Caco-2 (cell line): ENCODE data around the gene CITED1. TPM values are rescaled to one million over a fixed set of nuclear protein-coding genes. Genes with fewer than 3 reads are reported as not detected.

Experiments
- BruUV-seq: library from RNA; stranded (reverse); fragments of 400-500 nt; replicated peaks from 2 replicates; lab custom pipeline; 2021; lab: Mats Ljungman, UMichigan
- CTCF ChIA-PET: fragments of 300-600 bp; sonication (Branson Sonifier 250); formaldehyde crosslinking; loops from one replicate; lab custom pipeline; 2022; ENCODE audit warnings: antibody characterized with exemption; lab: Charles Lee
- POLR2A ChIA-PET: fragments of 300-600 bp; sonication (Branson Sonifier 250); formaldehyde crosslinking; loops from one replicate; lab custom pipeline; 2022; ENCODE audit warnings: antibody characterized with exemption; lab: Charles Lee
- DNase-seq, 2 experiments: peaks; one replicate each; pipeline versions ENCODE4 v3.0.0 to v3.0.0-alpha.2; 2020 to 2022
- H3K27me3 ChIP-seq: replicated peaks from 2 replicates; pipeline ENCODE4 v1.6.0; 2011; ENCODE audit warnings: low read length; ENCODE audit not compliant: control insufficient read depth, insufficient read depth
- H3K36me3 ChIP-seq: 2 replicates; pipeline ENCODE4 v1.5.1; 2011; ENCODE audit warnings: low read length; ENCODE audit not compliant: control insufficient read depth, insufficient read depth
- H3K4me1 ChIP-seq: fragments of 250-450 bp; sonication (Bioruptor Pico); 2 replicates; pipeline ENCODE4 v1.5.1; 2020; ENCODE audit warnings: mild to moderate bottlenecking
- H3K4me3 ChIP-seq: 2 replicates; pipeline ENCODE4 v1.5.1; 2011; ENCODE audit warnings: low read depth, mild to moderate bottlenecking, control low read depth, low read length
- H3K9me3 ChIP-seq: fragments of 250-450 bp; sonication (Bioruptor Pico); 2 replicates; pipeline ENCODE4 v1.5.1; 2020; ENCODE audit warnings: mild to moderate bottlenecking, moderate library complexity
- H3K27ac Mint-ChIP-seq: one replicate; pipeline ENCODE4 v1.8.0; 2022; ENCODE audit warnings: mixed read lengths; ENCODE audit not compliant: unreplicated experiment
- H3K27me3 Mint-ChIP-seq: one replicate; pipeline ENCODE4 v1.8.0; 2022; ENCODE audit warnings: mixed read lengths; ENCODE audit not compliant: insufficient read depth, unreplicated experiment
- H3K36me3 Mint-ChIP-seq: one replicate; pipeline ENCODE4 v1.8.0; 2022; ENCODE audit warnings: mild to moderate bottlenecking, mixed read lengths; ENCODE audit not compliant: insufficient read depth, unreplicated experiment
- H3K4me1 Mint-ChIP-seq: one replicate; pipeline ENCODE4 v1.8.0; 2022; ENCODE audit warnings: low read depth, mixed read lengths; ENCODE audit not compliant: unreplicated experiment
- H3K4me3 Mint-ChIP-seq: one replicate; pipeline ENCODE4 v1.8.0; 2022; ENCODE audit warnings: mild to moderate bottlenecking, moderate library complexity, mixed read lengths; ENCODE audit not compliant: unreplicated experiment
- H3K9me3 Mint-ChIP-seq: one replicate; pipeline ENCODE4 v1.8.0; 2022; ENCODE audit warnings: mixed read lengths; ENCODE audit not compliant: unreplicated experiment
- CTCF ChIP-seq, 2 experiments: fragments of 200-600 bp in 1 of 2; IDR thresholded peaks; 1 replicate in 1 of 2; 2 replicates in 1 of 2; pipeline versions ENCODE4 v1.5.1 to v1.8.0; 2011 to 2022; ENCODE audit warnings: antibody characterized with exemption in 1 of 2, control low read depth in 1 of 2, inconsistent platforms in 1 of 2, low read depth in 1 of 2, low read length in 1 of 2, mild to moderate bottlenecking in 1 of 2, moderate library complexity in 1 of 2; ENCODE audit not compliant: insufficient read depth in 1 of 2, severe bottlenecking in 1 of 2, unreplicated experiment in 1 of 2
- intact Hi-C: fragments of 100-400 bp; cut with micrococcal nuclease; formaldehyde crosslinking; loops from one replicate; pipeline ENCODE4 v1.10.0; 2022; ENCODE audit not compliant: unreplicated experiment
- total RNA-seq: library from RNA; stranded (reverse); gene quantifications from 2 replicates; pipeline ENCODE4 v1.2.3, GENCODE V29; 2022

CITED1 gene
- total RNA-seq, 1 experiment from 2014 or later, result 1.3 TPM

GRCh38 chrX:72306085-72306801 lies 529 bp upstream of the CITED1 start:
- intact Hi-C loops, result loop anchor here (5.0 to 10.0 kb wide), 2 partner anchors 169 to 246 kb away; no protein-coding TSS in a partner anchor
- ChIA-PET POLR2A (no interaction called here), CTCF (interaction anchor here (1.6 kb wide), 1 partner anchor 29 kb away, joined by 5 read pairs; the partner anchor contains the start of gene RPS4X)
- Mint-ChIP-seq H3K4me1 (no peaks in the 10 kb centered on the region), H3K36me3 (no peaks in the 10 kb centered on the region), H3K27me3 (peaks cover 14% of the 10 kb centered on the region), H3K27ac (no peak overlapping the region), H3K4me3 (peak overlapping the region; percentile 82), H3K9me3 (no peaks in the 10 kb centered on the region)
- no peaks in the 10 kb centered on the region for H3K9me3 ChIP-seq
- no peaks in the 10 kb centered on the region for H3K4me1 ChIP-seq
- DNase-seq, result peak in 1 of 2 experiments; percentile 8
- H3K27me3 ChIP-seq, result peaks cover 1% of the 10 kb centered on the region
- peak overlapping the region; percentile 57 for H3K4me3 ChIP-seq
- no peaks in the 10 kb centered on the region for H3K36me3 ChIP-seq
- no TSS peak for BruUV-seq
- no peak for TF ChIP-seq CTCF (IDR thresholded peaks at IDR 0.05; ENCODE audit: insufficient read depth in 1 of 2, low read depth in 1 of 2, low read length in 1 of 2, severe bottlenecking in 1 of 2, unreplicated experiment in 1 of 2)

- no peaks in the 10 kb centered on the region for H3K9me3 ChIP-seq
- peaks cover 1% of the 10 kb centered on the region for H3K27me3 ChIP-seq
- H3K36me3 ChIP-seq, result no peaks in the 10 kb centered on the region
- no peak for TF ChIP-seq CTCF (IDR thresholded peaks at IDR 0.05; ENCODE audit: insufficient read depth in 1 of 2, low read depth in 1 of 2, low read length in 1 of 2, severe bottlenecking in 1 of 2, unreplicated experiment in 1 of 2)
- intact Hi-C loops, result loop anchor here (5.0 to 10.0 kb wide), 2 partner anchors 170 to 247 kb away; no protein-coding TSS in a partner anchor
- Mint-ChIP-seq H3K4me1 (peaks cover under 1% of the 10 kb centered on the region), H3K36me3 (no peaks in the 10 kb centered on the region), H3K9me3 (no peaks in the 10 kb centered on the region), H3K27ac (no peak overlapping the region), H3K27me3 (peaks cover 14% of the 10 kb centered on the region), H3K4me3 (no peak overlapping the region)
- ChIA-PET POLR2A (no interaction called here), CTCF (no interaction called here)
- H3K4me1 ChIP-seq, result no peaks in the 10 kb centered on the region
- DNase-seq, result no peak
- H3K4me3 ChIP-seq, result no peak overlapping the region
- BruUV-seq, result no TSS peak
Observed at GRCh38 chrX:72304877-72305276, 837 bp downstream of the CITED1 start.

GRCh38 chrX:72301781-72302180 lies 3.9 kb downstream of the CITED1 start:
- Mint-ChIP-seq H3K9me3 (no peaks in the 10 kb centered on the region), H3K36me3 (no peaks in the 10 kb centered on the region), H3K27me3 (peaks cover 14% of the 10 kb centered on the region), H3K4me3 (no peak overlapping the region), H3K4me1 (peaks cover 6% of the 10 kb centered on the region), H3K27ac (no peak overlapping the region)
- Histone ChIP-seq H3K36me3 (no peaks in the 10 kb centered on the region), H3K4me3 (no peak overlapping the region), H3K4me1 (no peaks in the 10 kb centered on the region), H3K9me3 (no peaks in the 10 kb centered on the region), H3K27me3 (peaks cover 1% of the 10 kb centered on the region)
- no peak for DNase-seq
- ChIA-PET POLR2A (no interaction called here), CTCF (no interaction called here)
- intact Hi-C loops, result loop anchor here (10.0 kb wide), 1 partner anchor 173 kb away; no protein-coding TSS in a partner anchor
- TF ChIP-seq CTCF (IDR thresholded peaks at IDR 0.05; ENCODE audit: insufficient read depth in 1 of 2, low read depth in 1 of 2, low read length in 1 of 2, severe bottlenecking in 1 of 2, unreplicated experiment in 1 of 2), result no peak
- BruUV-seq, result no TSS peak
